ENCODE measurements around the gene ZMYND8. TPM values are rescaled to one million over a fixed set of nuclear protein-coding genes. Genes with fewer than 3 reads are reported as not detected.
A peak's percentile ranks its signal among the peaks of the same experiment; 100 is the strongest.

Gene ZMYND8
- total and polyA plus RNA-seq, 2 donors (not counting 3 experiments of a cell fraction or from before 2014, with no cell fraction given), result 30.6 to 75.2 TPM

GRCh38 chr20:47392721-47393073, 36.2 kb upstream of the ZMYND8 start:
- H3K36me3 ChIP-seq (ENCODE audit: control insufficient read depth in 2 of 2, extremely low read depth in 1 of 2, insufficient read depth in 2 of 2, low read length in 2 of 2), result no peaks in the 10 kb centered on the region
- H3K9me3 ChIP-seq (replicated peaks; ENCODE audit: control insufficient read depth, insufficient read depth, low read length), result no peaks in the 10 kb centered on the region
- H3K27ac ChIP-seq (ENCODE audit: insufficient read depth, low read depth, low read length), result peak overlapping the region; percentile 91
- ChIA-PET POLR2A (interaction anchor here (1.1 kb wide), 1 partner anchor 109 kb away, joined by 3 read pairs; the partner anchor contains the start of gene NCOA3), CTCF (interaction anchor here (1.0 to 2.8 kb wide), 7 partner anchors 9 to 228 kb away, joined by 3 to 16 read pairs (median 5); partner anchors contain the start of gene NCOA3)
- H2AFZ ChIP-seq (ENCODE audit: low read depth, low read length), result peak overlapping the region; percentile 55
- dilution Hi-C loops (cut with MboI; ENCODE audit: extremely low pct_ligation_motif_present, low sequenced_read_pairs), result no loop called here
- DNase-seq (ENCODE audit: low read depth, low spot score) (no peak), FAIRE-seq (no peak)
- no peaks in the 10 kb centered on the region for H4K20me1 ChIP-seq (replicated peaks; ENCODE audit: control insufficient read depth, extremely low read depth, insufficient read depth, low read length)
- no peaks in the 10 kb centered on the region for H3K79me2 ChIP-seq (ENCODE audit: control insufficient read depth, insufficient read depth, low read length)
- TF ChIP-seq JUN (IDR thresholded peaks at IDR 0.05; ENCODE audit: borderline replicate concordance, insufficient read depth, insufficient read length, low read depth), result no peak
- TF ChIP-seq MAX (IDR thresholded peaks at IDR 0.05; ENCODE audit: insufficient read depth, insufficient read length), result no peak
- no peak for TF ChIP-seq EZH2 (IDR thresholded peaks at IDR 0.05; ENCODE audit: borderline replicate concordance, low read depth, low read length, severe bottlenecking)
- no peak for TF ChIP-seq FOS (IDR thresholded peaks at IDR 0.05; ENCODE audit: borderline replicate concordance, insufficient read depth, low read length)
- TF ChIP-seq CTCF (IDR thresholded peaks at IDR 0.05; ENCODE audit: extremely low read depth in 1 of 2, insufficient read depth in 1 of 2, low read depth in 1 of 2, low read length in 2 of 2), result no peak
- no peak for TF ChIP-seq MYC (IDR thresholded peaks at IDR 0.05; ENCODE audit: low read depth, low read length)
- no peak for TF ChIP-seq POLR2A (IDR thresholded peaks at IDR 0.05; ENCODE audit: low read depth, low read length)
- TF ChIP-seq GATA2 (IDR thresholded peaks at IDR 0.05; ENCODE audit: insufficient read depth, insufficient read length, low read depth, low read length), result no peak
- TF ChIP-seq POLR2AphosphoS5 (IDR thresholded peaks at IDR 0.05; ENCODE audit: insufficient read depth, low read depth, low read length), result no peak
- no peaks in the 10 kb centered on the region for H3K9me1 ChIP-seq (replicated peaks; ENCODE audit: control insufficient read depth, extremely low read depth, insufficient read depth, low read length)
- peak overlapping the region; percentile 19 for H3K4me2 ChIP-seq (ENCODE audit: insufficient read depth, low read length)
- BruUV-seq (replicated peaks), result no TSS peak
- H3K4me3 ChIP-seq (replicated peaks in 1 of 3; ENCODE audit: insufficient read depth in 1 of 3, low read depth in 1 of 3, low read length in 3 of 3), result no peak overlapping the region
- no peak overlapping the region for H3K9ac ChIP-seq (replicated peaks; ENCODE audit: extremely low read depth, insufficient read depth, low read length)
- intact Hi-C loops (cut with micrococcal nuclease), result loop anchor here (1.0 kb wide), 1 partner anchor 72 kb away; no protein-coding TSS in a partner anchor
- H3K27me3 ChIP-seq (ENCODE audit: control insufficient read depth in 2 of 2, insufficient read depth in 2 of 2, low read length in 2 of 2), result no peaks in the 10 kb centered on the region
- peaks cover 12% of the 10 kb centered on the region for H3K4me1 ChIP-seq (ENCODE audit: control insufficient read depth, extremely low read depth, insufficient read depth, low read length)

Data from endothelial cell of umbilical vein (primary cell).